ENCODE results near the gene PLXNA4. TPM values are rescaled to one million over a fixed set of nuclear protein-coding genes. Genes with fewer than 3 reads are reported as not detected.

Gene PLXNA4
- total RNA-seq, 1 experiment from 2014 or later: 0.10 TPM

DNA sequence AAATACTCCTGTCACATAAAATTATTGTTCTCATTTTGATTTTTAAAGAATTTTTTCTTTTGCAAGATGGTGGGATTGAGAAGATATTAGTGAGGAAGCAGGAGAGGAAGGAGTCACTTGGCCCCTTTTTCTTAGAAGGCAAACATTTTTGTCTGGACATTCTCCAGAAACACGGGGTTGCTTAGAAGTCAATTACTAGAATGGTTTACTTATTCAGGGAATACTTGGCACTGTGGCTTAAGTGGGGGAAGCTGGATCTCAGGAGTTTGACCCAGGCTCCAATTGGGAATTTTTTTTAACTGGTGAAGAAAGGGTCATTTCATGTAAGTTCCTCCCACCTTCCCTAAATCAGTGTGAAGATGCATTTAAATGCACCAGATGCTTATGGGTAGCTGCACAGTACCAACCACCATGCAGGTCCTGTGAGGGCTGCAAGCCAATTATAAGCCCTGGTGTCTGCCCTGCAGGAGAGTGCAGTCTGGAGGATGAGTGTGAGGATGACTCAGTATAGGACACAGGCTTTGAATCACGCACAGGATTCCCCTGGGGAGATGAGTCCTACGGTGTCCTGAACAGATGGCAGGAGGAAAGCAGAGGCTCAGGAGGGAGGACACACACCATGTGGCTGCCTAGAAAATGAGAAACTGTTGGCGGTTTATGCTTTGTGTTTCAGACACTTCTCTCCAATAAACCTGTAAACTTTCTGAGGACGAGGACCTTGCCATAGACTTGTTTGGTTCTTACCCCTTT is 299.1 kb downstream of the PLXNA4 start:
- no peak for ATAC-seq

DNA sequence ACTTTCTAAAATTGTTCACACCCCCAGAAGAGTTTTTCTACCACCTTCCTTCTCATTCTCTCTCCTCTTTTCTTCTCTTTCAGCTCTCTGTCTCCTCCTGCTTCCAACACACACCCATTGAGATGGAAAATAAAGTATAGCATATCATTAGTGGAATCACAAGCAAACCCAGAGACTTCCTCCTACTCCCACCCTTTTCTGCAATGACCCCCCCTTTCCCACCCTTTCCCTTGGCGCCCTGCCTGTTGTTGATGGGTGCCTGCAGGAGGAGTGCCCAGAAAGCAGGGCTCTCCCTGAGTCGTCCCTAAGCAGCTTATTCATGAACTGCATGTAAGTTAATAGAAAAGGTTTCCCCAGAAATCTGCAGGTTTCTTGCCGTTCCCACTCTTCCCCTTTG is 300.0 kb downstream of the PLXNA4 start:
- Histone ChIP-seq H3K4me1 (ENCODE audit: control insufficient read depth, insufficient read depth, low read length) (no peaks in the 10 kb centered on the region), H3K4me3 (ENCODE audit: low read depth in 2 of 2, low read length in 2 of 2) (no peak overlapping the region), H3K36me3 (ENCODE audit: control insufficient read depth, insufficient read depth, low read length) (no peaks in the 10 kb centered on the region), H3K27ac (ENCODE audit: low read length) (no peak overlapping the region), H3K9me3 (ENCODE audit: control insufficient read depth, insufficient read depth, low read depth, low read length) (no peaks in the 10 kb centered on the region), H3K27me3 (ENCODE audit: control insufficient read depth, insufficient read depth, low read length) (peaks cover 2% of the 10 kb centered on the region; the same call in 1 of the 2 replicates)
- in situ Hi-C loops (cut with HindIII; ENCODE audit: low pct_unique_long_range_greater_than_20kb, low sequenced_read_pairs) (no loop called here), intact Hi-C loops (cut with micrococcal nuclease; ENCODE audit: unreplicated experiment) (no loop called here)
- DNase-seq (ENCODE audit: low read depth, low spot score) (no peak), ATAC-seq (no peak)
- POLR2A ChIA-PET: no interaction called here
- no peak for TF ChIP-seq TCF7L2 (IDR thresholded peaks at IDR 0.05; ENCODE audit: low read depth, low read length)
- TF ChIP-seq REST (IDR thresholded peaks at IDR 0.05; ENCODE audit: insufficient read depth in 1 of 2, low read depth in 2 of 2, low read length in 1 of 2): no peak
- no peak for TF ChIP-seq SIN3A (IDR thresholded peaks at IDR 0.05; ENCODE audit: borderline replicate concordance, insufficient read depth, low read depth, low read length)
- TF ChIP-seq, protein P1, sequence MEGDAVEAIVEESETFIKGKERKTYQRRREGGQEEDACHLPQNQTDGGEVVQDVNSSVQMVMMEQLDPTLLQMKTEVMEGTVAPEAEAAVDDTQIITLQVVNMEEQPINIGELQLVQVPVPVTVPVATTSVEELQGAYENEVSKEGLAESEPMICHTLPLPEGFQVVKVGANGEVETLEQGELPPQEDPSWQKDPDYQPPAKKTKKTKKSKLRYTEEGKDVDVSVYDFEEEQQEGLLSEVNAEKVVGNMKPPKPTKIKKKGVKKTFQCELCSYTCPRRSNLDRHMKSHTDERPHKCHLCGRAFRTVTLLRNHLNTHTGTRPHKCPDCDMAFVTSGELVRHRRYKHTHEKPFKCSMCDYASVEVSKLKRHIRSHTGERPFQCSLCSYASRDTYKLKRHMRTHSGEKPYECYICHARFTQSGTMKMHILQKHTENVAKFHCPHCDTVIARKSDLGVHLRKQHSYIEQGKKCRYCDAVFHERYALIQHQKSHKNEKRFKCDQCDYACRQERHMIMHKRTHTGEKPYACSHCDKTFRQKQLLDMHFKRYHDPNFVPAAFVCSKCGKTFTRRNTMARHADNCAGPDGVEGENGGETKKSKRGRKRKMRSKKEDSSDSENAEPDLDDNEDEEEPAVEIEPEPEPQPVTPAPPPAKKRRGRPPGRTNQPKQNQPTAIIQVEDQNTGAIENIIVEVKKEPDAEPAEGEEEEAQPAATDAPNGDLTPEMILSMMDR (IDR thresholded peaks at IDR 0.05): no peak
- CTCF ChIA-PET: no interaction called here
- no TSS peak for BruUV-seq (replicated peaks)

More for the DNA sequence above, 299.1 kb downstream of the PLXNA4 start:
- in situ Hi-C loops (cut with HindIII; ENCODE audit: low pct_unique_long_range_greater_than_20kb, low sequenced_read_pairs) (no loop called here), intact Hi-C loops (cut with micrococcal nuclease; ENCODE audit: unreplicated experiment) (no loop called here)
- no peak overlapping the region for H3K4me3 ChIP-seq (ENCODE audit: low read depth in 2 of 2, low read length in 2 of 2)
- H3K4me1 ChIP-seq (ENCODE audit: control insufficient read depth, insufficient read depth, low read length): no peaks in the 10 kb centered on the region
- POLR2A ChIA-PET: no interaction called here
- no peak for TF ChIP-seq TCF7L2 (IDR thresholded peaks at IDR 0.05; ENCODE audit: low read depth, low read length)
- no peak for DNase-seq (ENCODE audit: low read depth, low spot score)
- CTCF ChIA-PET: no interaction called here
- H3K36me3 ChIP-seq (ENCODE audit: control insufficient read depth, insufficient read depth, low read length): no peaks in the 10 kb centered on the region
- no TSS peak for BruUV-seq (replicated peaks)
- H3K27ac ChIP-seq (ENCODE audit: low read length): no peak overlapping the region
- no peaks in the 10 kb centered on the region for H3K9me3 ChIP-seq (ENCODE audit: control insufficient read depth, insufficient read depth, low read depth, low read length)
- peaks cover 2% of the 10 kb centered on the region; the same call in 1 of the 2 replicates for H3K27me3 ChIP-seq (ENCODE audit: control insufficient read depth, insufficient read depth, low read length)

DNA sequence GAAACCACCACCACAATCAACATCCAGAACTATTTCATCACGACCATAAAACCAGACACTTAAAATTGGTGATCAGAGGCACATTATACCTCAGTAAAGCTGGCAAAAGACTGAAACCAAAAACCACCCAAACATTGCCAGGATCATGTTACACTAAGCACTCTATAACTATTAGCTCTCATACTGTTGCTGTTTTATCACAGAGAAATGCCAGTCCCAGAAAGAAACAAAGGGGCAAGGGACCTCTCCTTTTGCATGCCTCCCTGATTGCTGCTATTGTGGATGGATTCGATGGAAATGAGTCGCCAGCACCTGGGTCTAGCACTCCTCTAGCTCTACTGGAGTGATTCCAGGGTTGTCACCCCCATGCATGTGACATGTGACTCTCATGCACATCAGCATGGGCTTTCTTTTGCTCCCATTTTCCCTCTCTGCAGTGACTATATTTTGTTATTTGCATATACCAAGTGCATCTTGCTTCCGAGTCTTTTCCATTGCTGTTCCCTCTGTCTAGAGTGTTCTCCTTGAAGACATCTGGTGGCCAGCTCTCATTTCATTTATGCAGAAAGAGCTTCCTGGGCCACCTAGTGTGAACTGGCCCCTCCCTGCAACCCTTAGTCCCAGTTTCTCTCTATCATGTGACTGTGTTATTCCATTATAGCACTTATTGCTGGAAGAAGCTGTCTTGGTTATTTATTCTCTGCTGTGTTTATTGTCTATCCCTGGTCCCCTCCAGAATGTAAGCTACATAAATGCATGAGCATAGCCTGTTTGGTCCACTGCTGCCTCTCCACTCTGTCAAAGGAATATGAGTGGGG is 300.6 kb downstream of the PLXNA4 start:
- Histone ChIP-seq H3K27ac (ENCODE audit: low read length) (no peak overlapping the region), H3K9me3 (ENCODE audit: control insufficient read depth, insufficient read depth, low read depth, low read length) (no peaks in the 10 kb centered on the region), H3K4me1 (ENCODE audit: control insufficient read depth, insufficient read depth, low read length) (no peaks in the 10 kb centered on the region), H3K36me3 (ENCODE audit: control insufficient read depth, insufficient read depth, low read length) (no peaks in the 10 kb centered on the region), H3K4me3 (ENCODE audit: low read depth in 2 of 2, low read length in 2 of 2) (no peak overlapping the region), H3K27me3 (ENCODE audit: control insufficient read depth, insufficient read depth, low read length) (no peaks in the 10 kb centered on the region; the same call in 1 of the 2 replicates)
- POLR2A ChIA-PET: no interaction called here
- CTCF ChIA-PET: no interaction called here
- in situ Hi-C loops (cut with HindIII; ENCODE audit: low pct_unique_long_range_greater_than_20kb, low sequenced_read_pairs) (no loop called here), intact Hi-C loops (cut with micrococcal nuclease; ENCODE audit: unreplicated experiment) (no loop called here)
- no peak for ATAC-seq
- DNase-seq (ENCODE audit: low read depth, low spot score): no peak
- BruUV-seq (replicated peaks): no TSS peak
- TF ChIP-seq TCF7L2 (IDR thresholded peaks at IDR 0.05; ENCODE audit: low read depth, low read length): no peak
- TF ChIP-seq REST (IDR thresholded peaks at IDR 0.05; ENCODE audit: insufficient read depth in 1 of 2, low read depth in 2 of 2, low read length in 1 of 2): no peak
- TF ChIP-seq, protein P1 (IDR thresholded peaks at IDR 0.05): no peak
- no peak for TF ChIP-seq SIN3A (IDR thresholded peaks at IDR 0.05; ENCODE audit: borderline replicate concordance, insufficient read depth, low read depth, low read length)
- TF ChIP-seq POLR2AphosphoS5 (IDR thresholded peaks at IDR 0.05; ENCODE audit: low read depth, low read length): no peak

Measured in Panc1 (cell line).